ENCODE results near the gene DENND1C. TPM values are rescaled to one million over a fixed set of nuclear protein-coding genes. Genes with fewer than 3 reads are reported as not detected.
A peak's percentile ranks its signal among the peaks of the same experiment; 100 is the strongest.

DENND1C gene
- total RNA-seq, 1 donor from 2014 or later, result not detected

GRCh38 chr19:6476155-6476895 lies 5.3 kb downstream of the DENND1C start:
- H3K4me3 ChIP-seq, result peak overlapping the region; percentile 51
- H3K4me2 ChIP-seq, result peak overlapping the region; percentile 89
- peak overlapping the region; percentile 46 for H3K27ac Mint-ChIP-seq
- H2AFZ ChIP-seq (replicated peaks), result peak overlapping the region; percentile 89
- H3K36me3 Mint-ChIP-seq, result no peaks in the 10 kb centered on the region
- H3K9ac ChIP-seq, result no peak overlapping the region
- peaks cover 16% of the 10 kb centered on the region for H3K27me3 Mint-ChIP-seq (ENCODE audit: insufficient read depth, low read depth)
- DNase-seq (ENCODE audit: low spot score), result peak; percentile 99
- H3F3A ChIP-seq (ENCODE audit: low read depth), result no peaks in the 10 kb centered on the region
- H3K4me1 ChIP-seq, result peaks cover 3% of the 10 kb centered on the region
- H3K27me3 ChIP-seq, result peaks cover 34% of the 10 kb centered on the region
- H4K20me1 ChIP-seq (ENCODE audit: low read depth), result no peaks in the 10 kb centered on the region
- no peak overlapping the region for H3K27ac ChIP-seq
- peaks cover 3% of the 10 kb centered on the region for H3K4me1 Mint-ChIP-seq
- TF ChIP-seq, protein P1, sequence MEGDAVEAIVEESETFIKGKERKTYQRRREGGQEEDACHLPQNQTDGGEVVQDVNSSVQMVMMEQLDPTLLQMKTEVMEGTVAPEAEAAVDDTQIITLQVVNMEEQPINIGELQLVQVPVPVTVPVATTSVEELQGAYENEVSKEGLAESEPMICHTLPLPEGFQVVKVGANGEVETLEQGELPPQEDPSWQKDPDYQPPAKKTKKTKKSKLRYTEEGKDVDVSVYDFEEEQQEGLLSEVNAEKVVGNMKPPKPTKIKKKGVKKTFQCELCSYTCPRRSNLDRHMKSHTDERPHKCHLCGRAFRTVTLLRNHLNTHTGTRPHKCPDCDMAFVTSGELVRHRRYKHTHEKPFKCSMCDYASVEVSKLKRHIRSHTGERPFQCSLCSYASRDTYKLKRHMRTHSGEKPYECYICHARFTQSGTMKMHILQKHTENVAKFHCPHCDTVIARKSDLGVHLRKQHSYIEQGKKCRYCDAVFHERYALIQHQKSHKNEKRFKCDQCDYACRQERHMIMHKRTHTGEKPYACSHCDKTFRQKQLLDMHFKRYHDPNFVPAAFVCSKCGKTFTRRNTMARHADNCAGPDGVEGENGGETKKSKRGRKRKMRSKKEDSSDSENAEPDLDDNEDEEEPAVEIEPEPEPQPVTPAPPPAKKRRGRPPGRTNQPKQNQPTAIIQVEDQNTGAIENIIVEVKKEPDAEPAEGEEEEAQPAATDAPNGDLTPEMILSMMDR (IDR thresholded peaks at IDR 0.05), result no peak
- H3K9me3 Mint-ChIP-seq, result no peaks in the 10 kb centered on the region
- peak overlapping the region; percentile 84 for H3K4me3 Mint-ChIP-seq
- H3K9me3 ChIP-seq (ENCODE audit: low read depth), result no peaks in the 10 kb centered on the region
- no peaks in the 10 kb centered on the region for H3K79me2 ChIP-seq (ENCODE audit: low read depth)
- H3K36me3 ChIP-seq, result no peaks in the 10 kb centered on the region

GRCh38 chr19:6475321-6476108 lies 6.1 kb downstream of the DENND1C start:
- Histone ChIP-seq H3K9me3 (ENCODE audit: low read depth) (no peaks in the 10 kb centered on the region), H3K4me1 (peaks cover 9% of the 10 kb centered on the region), H3F3A (ENCODE audit: low read depth) (no peaks in the 10 kb centered on the region), H3K27ac (no peak overlapping the region), H3K79me2 (ENCODE audit: low read depth) (no peaks in the 10 kb centered on the region), H4K20me1 (ENCODE audit: low read depth) (no peaks in the 10 kb centered on the region), H3K27me3 (peaks cover 34% of the 10 kb centered on the region), H3K36me3 (no peaks in the 10 kb centered on the region), H3K9ac (no peak overlapping the region), H2AFZ (replicated peaks) (peak overlapping the region; percentile 84), H3K4me2 (peak overlapping the region; percentile 89), H3K4me3 (peak overlapping the region; percentile 51)
- Mint-ChIP-seq H3K27ac (no peak overlapping the region), H3K27me3 (ENCODE audit: insufficient read depth, low read depth) (peaks cover 15% of the 10 kb centered on the region), H3K36me3 (no peaks in the 10 kb centered on the region), H3K4me3 (peak overlapping the region; percentile 84), H3K9me3 (no peaks in the 10 kb centered on the region), H3K4me1 (peaks cover 3% of the 10 kb centered on the region)
- TF ChIP-seq EZH2phosphoT487 (IDR thresholded peaks at IDR 0.05) (no peak), EZH2 (IDR thresholded peaks at IDR 0.05) (no peak)
- TF ChIP-seq, protein P1 (IDR thresholded peaks at IDR 0.05), result no peak
- DNase-seq (ENCODE audit: low spot score), result peak; percentile 55

DNA sequence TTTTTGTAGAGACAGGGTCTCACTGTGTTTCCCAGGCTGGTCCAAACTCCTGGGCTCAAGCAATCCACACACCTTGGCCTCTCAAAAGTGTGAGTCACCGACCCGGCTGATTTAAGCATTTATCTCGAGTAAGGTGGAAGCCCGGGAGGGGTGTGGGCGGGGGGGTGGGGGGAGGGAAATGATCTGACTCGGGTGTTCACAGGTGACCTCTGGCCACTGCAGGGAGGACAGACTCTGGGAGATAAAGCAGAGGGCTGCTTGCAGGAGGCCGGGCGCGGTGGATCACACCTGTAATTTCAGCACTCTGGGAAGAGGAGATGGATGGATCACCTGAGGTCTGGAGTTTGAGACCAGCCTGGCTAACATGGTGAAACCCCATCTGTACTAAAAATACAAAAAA lies 7.9 kb downstream of the DENND1C start:
- no peaks in the 10 kb centered on the region for H3K9me3 Mint-ChIP-seq
- Histone ChIP-seq H3K9me3 (ENCODE audit: low read depth) (no peaks in the 10 kb centered on the region), H3K36me3 (no peaks in the 10 kb centered on the region), H3K27me3 (peaks cover 34% of the 10 kb centered on the region), H3F3A (ENCODE audit: low read depth) (no peaks in the 10 kb centered on the region), H3K9ac (no peak overlapping the region), H3K4me3 (no peak overlapping the region), H2AFZ (replicated peaks) (no peak overlapping the region), H3K27ac (no peak overlapping the region), H3K79me2 (ENCODE audit: low read depth) (no peaks in the 10 kb centered on the region), H3K4me2 (no peak overlapping the region), H3K4me1 (peaks cover 9% of the 10 kb centered on the region), H4K20me1 (ENCODE audit: low read depth) (no peaks in the 10 kb centered on the region)
- no peaks in the 10 kb centered on the region for H3K36me3 Mint-ChIP-seq
- TF ChIP-seq EZH2phosphoT487 (IDR thresholded peaks at IDR 0.05) (no peak), EZH2 (IDR thresholded peaks at IDR 0.05) (no peak)
- TF ChIP-seq, protein P1 (IDR thresholded peaks at IDR 0.05), result no peak
- peaks cover 17% of the 10 kb centered on the region for H3K27me3 Mint-ChIP-seq (ENCODE audit: insufficient read depth, low read depth)
- no peak for DNase-seq (ENCODE audit: low spot score)
- peaks cover 9% of the 10 kb centered on the region for H3K4me1 Mint-ChIP-seq
- H3K27ac Mint-ChIP-seq, result no peak overlapping the region
- H3K4me3 Mint-ChIP-seq, result no peak overlapping the region

All from neural progenitor cell (in vitro differentiated cells).